GM23248 (cell line): ENCODE measurements around the gene FILIP1.

Experiments used
- EZH2 ChIP-seq: fragments of 200-600 bp; sonication (generic); IDR thresholded peaks from 2 replicates; pipeline ENCODE4 v1.6.1; 2018; ENCODE audit warnings: antibody characterized with exemption, mild to moderate bottlenecking; ENCODE audit not compliant: insufficient read depth, poor library complexity, severe bottlenecking
- EZH2phosphoT487 ChIP-seq: fragments of 200-600 bp; sonication (generic); IDR thresholded peaks from 2 replicates; pipeline ENCODE4 v1.6.1; 2018; ENCODE audit warnings: antibody characterized with exemption, moderate library complexity, mild to moderate bottlenecking, low read depth; ENCODE audit not compliant: insufficient read depth

- TF ChIP-seq EZH2 (no peak), EZH2phosphoT487 (no peak)
Measured at GRCh38 chr6:75505424-75505823, 11.8 kb upstream of the FILIP1 start.
